SK-N-SH treated with all-trans-retinoic acid at 6 μM for 48 hours (cell line): ENCODE data around the gene CHRNA9.

Experiments used
- CSRNP3 ChIP-seq: fragments of 250-450 bp; sonication (Bioruptor Pico); IDR thresholded peaks from 2 replicates; pipeline ENCODE4 v1.5.1; 2021; ENCODE audit warnings: mild to moderate bottlenecking, moderate library complexity
- GLIS3 ChIP-seq: fragments of 250-450 bp; sonication (Bioruptor Pico); IDR thresholded peaks from 2 replicates; pipeline ENCODE4 v1.5.0; 2020; ENCODE audit warnings: mild to moderate bottlenecking, moderate library complexity
- ZC3H10 ChIP-seq: fragments of 250-450 bp; sonication (Bioruptor Pico); IDR thresholded peaks from 2 replicates; pipeline ENCODE4 v1.5.1; 2021; ENCODE audit warnings: mild to moderate bottlenecking, moderate library complexity
- ZFP3 ChIP-seq: fragments of 250-450 bp; sonication (Bioruptor Pico); IDR thresholded peaks from 2 replicates; pipeline ENCODE4 v1.5.0; 2020; ENCODE audit warnings: mild to moderate bottlenecking, moderate library complexity
- ZNF8 ChIP-seq: fragments of 450-650 bp; formaldehyde crosslinking; IDR thresholded peaks from 2 replicates; pipeline ENCODE4 v1.5.0; 2020; ENCODE audit warnings: mild to moderate bottlenecking, moderate library complexity

DNA sequence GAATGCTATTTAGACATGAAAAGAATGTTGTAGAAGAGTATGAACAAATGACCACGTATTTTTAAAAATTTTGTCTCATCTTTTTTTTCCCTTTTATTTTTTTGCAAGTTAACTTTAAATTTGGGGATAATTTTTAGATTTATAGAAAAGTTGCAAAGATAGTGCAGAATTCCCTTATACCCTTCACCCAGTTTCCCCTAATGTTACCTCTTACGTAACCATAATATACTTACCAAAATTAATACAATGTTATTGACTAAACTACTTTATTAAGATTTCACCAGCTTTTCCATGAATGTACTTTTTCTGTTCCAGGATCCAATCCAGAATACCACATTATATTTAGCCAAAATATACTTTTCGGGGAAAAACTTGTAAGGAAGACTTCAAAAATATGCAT, 12.3 kb downstream of the CHRNA9 start:
- TF ChIP-seq ZFP3 (CRISPR knock-in tag) (no peak), GLIS3 (CRISPR knock-in tag) (no peak), ZC3H10 (CRISPR knock-in tag) (no peak), ZNF8 (CRISPR knock-in tag) (no peak), CSRNP3 (no peak)
